A549 (cell line): Measurements from ENCODE around the gene KIF18A. TPM values are rescaled to one million over a fixed set of nuclear protein-coding genes. Genes with fewer than 3 reads are reported as not detected.

ENCODE experiments used
- ATAC-seq, 2 experiments: fragments of 200-7000 bp in 1 of 2; fragments of >200 bp in 1 of 2; cut with Nextera tagmentation in 1 of 2; cut with Tn5 transposase in 1 of 2; 3 replicates each; pipeline versions ENCODE4 v1.8.0 to v1.9.1; 2018 to 2020; ENCODE audit warnings: mild to moderate bottlenecking in 1 of 2, moderate library complexity in 1 of 2
- CTCF ChIA-PET: fragments of 300-600 bp; sonication (Branson Sonifier 250); formaldehyde crosslinking; extraction: SDS; loops from one replicate; lab custom pipeline; 2021; ENCODE audit warnings: antibody characterized with exemption, inconsistent platforms; lab: Yijun Ruan, JAX
- POLR2A ChIA-PET: fragments of 350-600 bp; formaldehyde crosslinking; extraction: SDS; loops from one replicate; lab custom pipeline; 2021; ENCODE audit warnings: antibody characterized with exemption, inconsistent platforms; lab: Yijun Ruan, JAX
- DNase-seq, 2 experiments: peaks; one replicate each; pipeline versions ENCODE4 v3.0.0 to v3.0.0-alpha.2; 2011 to 2016; ENCODE audit warnings: low read depth in 1 of 2, low spot score in 1 of 2
- FAIRE-seq: peaks from 2 replicates; lab custom pipeline; 2011; peaks lifted over from hg19 to GRCh38; lab: Jason Lieb, UNC
- H3K27ac ChIP-seq, 2 experiments: fragments of >200 bp; sonication (Bioruptor Twin); formaldehyde crosslinking; 3 replicates each; pipeline ENCODE4 v1.5.1; 2016 to 2017
- H3K4me1 ChIP-seq: fragments of >200 bp; sonication (Bioruptor Twin); formaldehyde crosslinking; 3 replicates; pipeline ENCODE4 v1.6.1; 2016
- H3K4me2 ChIP-seq: fragments of >200 bp; sonication (Bioruptor Twin); formaldehyde crosslinking; 3 replicates; pipeline ENCODE4 v1.6.1; 2016
- H3K4me3 ChIP-seq: fragments of >200 bp; sonication (Bioruptor Twin); formaldehyde crosslinking; 3 replicates; pipeline ENCODE4 v1.5.1; 2016
- H3K9me3 ChIP-seq: fragments of >200 bp; sonication (Bioruptor Twin); formaldehyde crosslinking; 3 replicates; pipeline ENCODE4 v1.6.1; 2016
- ATOH8 ChIP-seq: fragments of 250-450 bp; sonication (Bioruptor Pico); IDR thresholded peaks from 2 replicates; pipeline ENCODE4 v1.5.0; 2020; ENCODE audit warnings: low read depth, mild to moderate bottlenecking, moderate library complexity
- BHLHE40 ChIP-seq: IDR thresholded peaks from 2 replicates; pipeline ENCODE4 v1.6.1; 2012; ENCODE audit warnings: low read depth, low read length, inconsistent platforms
- CBX2 ChIP-seq: fragments of 200-600 bp; sonication (generic); IDR thresholded peaks from 2 replicates; pipeline ENCODE4 v1.6.1; 2016; ENCODE audit warnings: low read depth, mild to moderate bottlenecking, borderline replicate concordance
- CEBPB ChIP-seq, 2 experiments: fragments of >200 bp in 1 of 2; sonication (Bioruptor Twin) in 1 of 2; formaldehyde crosslinking in 1 of 2; IDR thresholded peaks; 2 replicates each; pipeline ENCODE4 v1.6.1; 2012 to 2016
- CTCF ChIP-seq: fragments of >200 bp; sonication (Bioruptor Twin); formaldehyde crosslinking; IDR thresholded peaks from 3 replicates; pipeline ENCODE4 v1.5.1; 2016
- E2F6 ChIP-seq: IDR thresholded peaks from 2 replicates; pipeline ENCODE4 v1.6.1; 2012; ENCODE audit warnings: low read depth, borderline replicate concordance
- EHMT2 ChIP-seq: fragments of 200-600 bp; sonication (generic); IDR thresholded peaks from 2 replicates; pipeline ENCODE4 v1.6.1; 2016; ENCODE audit warnings: antibody characterized with exemption, low read depth, mild to moderate bottlenecking, moderate library complexity
- FOSL2 ChIP-seq, 2 experiments: fragments of 450-650 bp in 1 of 2; fragments of >200 bp in 1 of 2; sonication (Bioruptor Twin) in 1 of 2; formaldehyde crosslinking; IDR thresholded peaks; 2 replicates each; pipeline versions ENCODE4 v1.5.0 to v1.6.1; 2016 to 2020; ENCODE audit warnings: mild to moderate bottlenecking in 1 of 2, moderate library complexity in 1 of 2
- GATA3 ChIP-seq: IDR thresholded peaks from 2 replicates; pipeline ENCODE4 v1.6.1; 2012; ENCODE audit warnings: borderline replicate concordance
- HES2 ChIP-seq: fragments of >200 bp; sonication (Bioruptor Twin); formaldehyde crosslinking; IDR thresholded peaks from 2 replicates; pipeline ENCODE4 v1.6.1; 2016
- HEYL ChIP-seq: fragments of 250-450 bp; sonication (Bioruptor Pico); IDR thresholded peaks from 2 replicates; pipeline ENCODE4 v1.8.0; 2021; ENCODE audit warnings: mild to moderate bottlenecking, moderate library complexity
- HOXB13 ChIP-seq: fragments of 250-450 bp; sonication (Bioruptor Pico); IDR thresholded peaks from 2 replicates; pipeline ENCODE4 v1.5.0; 2020; ENCODE audit warnings: low read depth, mild to moderate bottlenecking, moderate library complexity
- MAFK ChIP-seq: fragments of 450-650 bp; IDR thresholded peaks from 2 replicates; pipeline ENCODE4 v1.6.1; 2014; ENCODE audit not compliant: partially characterized antibody
- MAZ ChIP-seq: fragments of 150-350 bp; IDR thresholded peaks from 2 replicates; pipeline ENCODE4 v1.6.1; 2014; ENCODE audit warnings: antibody characterized with exemption, low read depth, low read length, borderline replicate concordance
- NFE2L2 ChIP-seq: fragments of 150-350 bp; conservative IDR thresholded peaks from 2 replicates; pipeline ENCODE4 v1.6.1; 2014; ENCODE audit warnings: low read length
- NR3C1 ChIP-seq: fragments of >200 bp; sonication (Bioruptor Twin); formaldehyde crosslinking; IDR thresholded peaks from 3 replicates; pipeline ENCODE4 v1.6.1; 2017
- PHF8 ChIP-seq: fragments of 200-600 bp; sonication (generic); IDR thresholded peaks from 2 replicates; pipeline ENCODE4 v1.6.1; 2016; ENCODE audit warnings: low read depth, mild to moderate bottlenecking, antibody characterized with exemption, moderate library complexity, borderline replicate concordance
- POLR2A ChIP-seq: IDR thresholded peaks from 2 replicates; pipeline ENCODE4 v1.6.1; 2012; ENCODE audit warnings: mild to moderate bottlenecking, low read length
- RAD21 ChIP-seq, 2 experiments: fragments of >200 bp in 1 of 2; sonication (Bioruptor Twin) in 1 of 2; formaldehyde crosslinking in 1 of 2; IDR thresholded peaks in 1 of 2; conservative IDR thresholded peaks in 1 of 2; 2 replicates in 1 of 2; 3 replicates in 1 of 2; pipeline ENCODE4 v1.6.1; 2012 to 2018; ENCODE audit warnings: inconsistent platforms in 1 of 2
- RARB ChIP-seq: fragments of 250-450 bp; sonication (Bioruptor Pico); IDR thresholded peaks from 2 replicates; pipeline ENCODE4 v1.8.0; 2021; ENCODE audit warnings: mild to moderate bottlenecking, moderate library complexity
- REST ChIP-seq: fragments of 200-600 bp; sonication (generic); IDR thresholded peaks from 2 replicates; pipeline ENCODE4 v1.6.1; 2016; ENCODE audit warnings: antibody characterized with exemption, mild to moderate bottlenecking, moderate library complexity
- SMC3 ChIP-seq: fragments of >200 bp; sonication (Bioruptor Twin); formaldehyde crosslinking; IDR thresholded peaks from 3 replicates; pipeline ENCODE4 v1.6.1; 2018; ENCODE audit warnings: inconsistent platforms
- TFCP2L1 ChIP-seq: fragments of 250-450 bp; sonication (Bioruptor Pico); IDR thresholded peaks from 2 replicates; pipeline ENCODE4 v1.5.0; 2021; ENCODE audit warnings: mild to moderate bottlenecking
- USF2 ChIP-seq: fragments of 450-650 bp; IDR thresholded peaks from 2 replicates; pipeline ENCODE4 v1.6.1; 2014; ENCODE audit warnings: antibody characterized with exemption
- WGBS: methylation state at CpG from one replicate; pipeline ENCODE4 v1.1.6; 2017; ENCODE audit errors: missing lambda C conversion rate; 5-methylcytosine and 5-hydroxymethylcytosine counted together
- polyA plus RNA-seq, 4 experiments: library from polyadenylated mRNA; depleted of rRNA in 3 of 4; stranded (reverse); fragments of >200 nt; fragmentation: RNase III in 1 of 4; extraction: RNeasy Plus Mini Kit Qiagen cat#74134 plus additional on column Dnase treatment in 1 of 4; gene quantifications; 2 replicates in 3 of 4; 3 replicates in 1 of 4; pipeline ENCODE4 v1.2.3, GENCODE V29; 2011 to 2017

The KIF18A gene
- polyA plus RNA-seq, 2 of the 4 experiments (the other 2 are of a cell fraction): 24.8 to 47.2 TPM

GRCh38 chr11:28048812-28049211 is 59.1 kb downstream of the KIF18A start:
- DNase-seq (peak in 1 of 2 experiments; percentile 18), FAIRE-seq (no peak)
- no peak overlapping the region for H3K4me3 ChIP-seq
- peaks cover 61% of the 10 kb centered on the region for H3K4me1 ChIP-seq
- TF ChIP-seq USF2 (no peak), RARB (CRISPR knock-in tag) (no peak), CBX2 (no peak), FOSL2 (IDR thresholded peaks at IDR 0.05) (no peak), FOSL2 (CRISPR knock-in tag; IDR thresholded peaks at IDR 0.05) (no peak), ATOH8 (CRISPR knock-in tag) (no peak), NR3C1 (no peak), HES2 (no peak), E2F6 (no peak), CEBPB (IDR thresholded peaks at IDR 0.05) (no peak), SMC3 (no peak), HEYL (CRISPR knock-in tag) (no peak), HOXB13 (CRISPR knock-in tag) (no peak), POLR2A (no peak), TFCP2L1 (no peak), RAD21 (conservative IDR thresholded peaks at IDR 0.05 in 1 of 2, IDR thresholded peaks at IDR 0.05 in 1 of 2) (no peak)
- TF ChIP-seq, all 56 proteins: peak for 0
- ATAC-seq: peak in 1 of 2 experiments; percentile 62; a peak in 3 of 6 replicates
- Histone ChIP-seq H3K27ac (peak overlapping the region; percentile 56 to 90), H3K9me3 (no peaks in the 10 kb centered on the region), H3K4me2 (peak overlapping the region; percentile 73)
- ChIA-PET CTCF (interaction anchor here (0.8 kb wide), 1 partner anchor 347 kb away, joined by 3 read pairs; no protein-coding TSS in a partner anchor), POLR2A (no interaction called here)

GRCh38 chr11:28043930-28044709 is 63.8 kb downstream of the KIF18A start:
- peaks cover 48% of the 10 kb centered on the region for H3K4me1 ChIP-seq
- DNase-seq (peak; percentile 3 to 66), ATAC-seq (peak; percentile 24 to 82; a peak in 4 of 6 replicates), FAIRE-seq (no peak)
- WGBS: 7% methylated on average over 3 of the region's 3 CpGs
- peak overlapping the region; percentile 10; the same call in 1 of the 3 replicates for H3K4me3 ChIP-seq
- ChIA-PET CTCF (interaction anchor here (1.6 kb wide), 1 partner anchor 345 kb away, joined by 5 read pairs; no protein-coding TSS in a partner anchor), POLR2A (no interaction called here)
- 0 out of 3 replicates have a peak, but pooled peaks have one; percentile 6 for TF ChIP-seq SMC3
- TF ChIP-seq HOXB13 (CRISPR knock-in tag): no peak
- TF ChIP-seq GATA3: peak; percentile 63; the same call in 1 of the 2 replicates
- peak in 1 of 2 experiments; percentile 56; a peak in 2 of 4 replicates for TF ChIP-seq CEBPB (IDR thresholded peaks at IDR 0.05)
- no peaks in the 10 kb centered on the region for H3K9me3 ChIP-seq
- H3K4me2 ChIP-seq: peak overlapping the region; percentile 70
- H3K27ac ChIP-seq: peak overlapping the region; percentile 69 to 74

- no peak for ATAC-seq
- POLR2A ChIA-PET: no interaction called here
- TF ChIP-seq CTCF: no peak
- TF ChIP-seq BHLHE40: no peak
- no peak for TF ChIP-seq REST
- no peak for TF ChIP-seq NFE2L2
- no peak for TF ChIP-seq PHF8
- TF ChIP-seq MAFK: no peak
- no peak for TF ChIP-seq EHMT2
- no peak for TF ChIP-seq MAZ
These were observed 67.6 kb downstream of the KIF18A start for GRCh38 chr11:28040384-28040783.

More at GRCh38 chr11:28040384-28040783, 67.6 kb downstream of the KIF18A start:
- 79% methylated on average over 2 of the region's 2 CpGs for WGBS
- peaks cover 32% of the 10 kb centered on the region for H3K4me1 ChIP-seq
- H3K4me3 ChIP-seq: no peak overlapping the region
- FAIRE-seq (no peak), DNase-seq (no peak)
- CTCF ChIA-PET: no interaction called here
- H3K4me2 ChIP-seq: no peak overlapping the region
- H3K27ac ChIP-seq: peak overlapping the region in 1 of 2 experiments; percentile 18; a peak in 1 of 6 replicates
- H3K9me3 ChIP-seq: no peaks in the 10 kb centered on the region
